Stimulated activated CD4-positive, alpha-beta T cell treated with anti-CD3 and anti-CD28 coated beads, Interleukin-15, amount 100 ng/mL, for 1 hour (primary cell): ENCODE results near the gene NCBP3.
"Not testable (repeated sequence)": the region's sequence is repeated elsewhere in the genome, so short reads cannot be mapped to it uniquely, and the experiment has no call there.

Experiments used
- DNase-seq, 2 donors: peaks; one replicate each; pipeline ENCODE4 v3.0.0-alpha.2; 2020; ENCODE audit warnings: low read depth in 1 of 2, low spot score in 1 of 2

NCBP3 gene

DNA sequence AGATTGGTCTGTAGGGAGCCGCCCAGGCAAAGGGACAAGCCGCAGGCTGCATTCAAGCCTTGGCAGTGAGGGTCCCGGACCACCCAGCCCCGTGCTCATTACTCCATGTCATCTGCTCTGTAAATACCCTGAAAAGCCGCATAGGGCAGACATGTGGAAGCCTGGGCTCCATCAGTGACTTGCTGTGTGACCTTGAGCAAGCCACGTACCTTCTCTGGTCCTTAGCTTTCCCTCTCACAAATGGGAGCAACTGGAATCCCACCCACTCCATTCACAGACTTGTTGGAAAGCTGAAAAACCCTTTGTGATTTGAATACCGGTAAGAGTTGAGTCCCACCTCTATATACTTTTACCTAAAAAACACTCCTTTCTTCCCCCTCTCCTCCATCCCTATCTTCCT, 34.9 kb upstream of the NCBP3 start:
- no peak for DNase-seq

DNA sequence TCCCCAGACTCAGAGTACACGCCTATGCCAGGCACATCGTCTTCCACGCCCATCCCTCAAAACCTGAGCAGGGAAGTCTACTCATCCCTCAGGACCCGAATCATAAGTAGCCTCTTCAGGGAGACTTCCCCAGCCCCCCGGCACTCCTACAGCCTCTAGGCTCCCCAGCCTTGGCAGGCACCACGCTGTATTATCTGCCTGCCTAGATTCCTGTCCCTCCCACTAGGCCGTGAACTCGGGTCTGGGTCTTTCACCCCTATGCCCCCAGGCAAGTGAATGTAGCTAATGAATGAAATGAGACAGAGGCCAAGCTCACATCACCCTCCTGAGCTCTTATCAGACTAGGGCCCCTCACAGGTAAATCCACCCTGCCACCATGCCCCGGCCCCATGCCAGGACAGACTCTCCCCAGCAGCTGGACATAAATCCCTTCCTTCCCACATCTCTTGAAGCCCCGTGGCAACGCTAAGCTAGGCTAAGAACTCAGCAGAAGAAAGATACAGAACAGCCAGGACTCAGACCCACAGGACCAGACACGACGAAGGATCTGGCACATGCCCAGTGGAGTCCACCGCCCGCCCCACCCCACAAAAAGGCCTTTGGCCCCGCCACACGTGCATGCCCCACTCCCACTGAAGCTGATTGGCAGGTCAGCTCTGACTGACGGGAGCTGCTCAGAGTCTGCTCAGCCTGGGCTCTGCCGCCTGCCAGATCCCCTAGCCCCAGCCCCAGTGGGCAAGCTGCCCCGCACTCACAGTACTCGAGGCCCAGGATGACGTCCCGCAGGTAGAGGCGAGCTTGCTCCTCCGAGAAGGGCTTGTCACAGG, 33.8 kb upstream of the NCBP3 start:
- DNase-seq = no peak

GRCh38 chr17:3879186-3879585, 33.1 kb upstream of the NCBP3 start:
- no peak for DNase-seq

GRCh38 chr17:3877220-3877619, 31.2 kb upstream of the NCBP3 start:
- DNase-seq = no peak

DNA sequence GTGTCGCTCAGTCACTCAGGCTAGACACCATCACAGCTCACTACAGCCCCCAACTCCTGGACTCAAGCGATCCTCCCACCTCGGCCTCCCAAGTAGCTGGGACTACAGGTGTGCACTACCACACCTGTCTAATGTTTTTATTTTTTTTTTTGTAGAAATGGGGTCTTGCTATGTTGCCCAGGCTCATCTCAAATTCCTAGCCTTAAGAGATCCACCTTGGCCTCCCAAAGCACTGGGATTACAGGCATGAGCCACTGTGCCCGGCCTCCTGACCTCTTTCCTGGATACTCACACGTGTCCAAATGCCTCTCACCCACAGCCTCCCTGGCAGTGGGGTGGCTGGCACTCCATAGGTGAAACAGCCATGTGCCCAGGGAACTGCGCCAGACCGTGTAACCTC, 29.3 kb upstream of the NCBP3 start:
- DNase-seq = no peak

DNA sequence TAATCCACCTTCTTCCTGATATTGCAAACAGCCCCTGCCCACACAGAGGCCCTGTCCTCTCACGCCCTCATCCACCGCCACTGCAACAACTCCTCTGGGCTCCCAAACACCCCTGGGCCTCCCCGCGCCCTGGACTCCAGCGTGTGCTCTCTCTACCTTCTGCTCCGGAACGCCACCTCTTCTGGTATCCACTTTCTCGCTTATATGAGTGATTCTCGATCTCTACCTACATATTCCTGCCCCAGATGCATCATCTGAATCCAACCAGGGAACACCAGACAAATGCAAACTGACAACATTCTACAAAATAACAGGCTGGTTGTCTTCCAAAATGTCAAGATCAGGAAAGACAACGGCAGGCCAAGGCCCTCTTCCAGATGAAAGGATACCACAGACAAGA, 27.8 kb upstream of the NCBP3 start:
- no peak for DNase-seq

- no peak for DNase-seq
Measured at GRCh38 chr17:3870871-3871306, 24.8 kb upstream of the NCBP3 start.

- DNase-seq = no peak
Measured at GRCh38 chr17:3867606-3868005, 21.6 kb upstream of the NCBP3 start.

GRCh38 chr17:3867106-3867505, 21.1 kb upstream of the NCBP3 start:
- DNase-seq = no peak

GRCh38 chr17:3866276-3866675, 20.2 kb upstream of the NCBP3 start:
- no peak for DNase-seq

- DNase-seq = no peak
Measured at GRCh38 chr17:3865176-3865575, 19.1 kb upstream of the NCBP3 start.

- no peak for DNase-seq
Measured at GRCh38 chr17:3864534-3864933, 18.5 kb upstream of the NCBP3 start.

GRCh38 chr17:3861761-3862681, 16.0 kb upstream of the NCBP3 start:
- no peak for DNase-seq

DNA sequence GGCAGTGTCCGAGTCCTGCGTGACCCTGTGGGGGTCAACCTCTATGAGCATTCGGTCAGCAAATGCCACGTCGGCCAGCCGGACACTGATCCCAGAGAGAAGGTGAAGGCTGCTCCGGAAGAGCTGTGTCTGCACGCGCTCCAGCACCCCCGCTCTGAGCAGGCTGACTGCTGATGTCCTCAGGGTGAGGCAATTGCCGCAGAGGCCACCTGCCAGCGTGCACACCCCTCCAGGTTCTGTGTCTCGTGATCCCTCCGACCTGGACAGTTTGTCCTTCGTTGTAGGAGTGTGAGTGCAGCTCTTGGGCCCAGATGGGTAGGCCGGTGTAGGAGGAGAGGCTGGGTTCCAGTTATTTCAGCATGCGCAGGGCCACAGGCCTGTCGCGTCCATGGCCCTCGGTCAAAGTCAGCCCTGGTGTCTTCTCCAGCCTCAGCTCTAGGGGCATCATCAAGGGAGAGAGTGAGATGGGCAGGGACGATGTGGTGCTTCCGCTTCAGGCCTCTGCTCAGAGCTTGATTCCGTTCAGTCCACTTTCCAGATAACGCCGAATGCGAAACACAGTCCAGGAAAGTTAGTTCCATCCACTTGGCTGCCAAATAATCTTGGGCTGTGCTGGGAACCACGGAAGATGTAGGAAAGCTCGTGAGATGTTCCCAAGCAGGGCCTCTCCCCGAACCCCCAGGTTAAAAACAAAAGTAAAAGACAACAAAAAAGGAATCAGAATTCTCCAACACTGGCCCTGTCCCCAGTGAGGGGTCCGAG, 15.1 kb upstream of the NCBP3 start:
- no peak for DNase-seq

GRCh38 chr17:3859940-3860339, 13.9 kb upstream of the NCBP3 start:
- no peak for DNase-seq

GRCh38 chr17:3857261-3858105, 11.4 kb upstream of the NCBP3 start:
- DNase-seq = no peak

DNA sequence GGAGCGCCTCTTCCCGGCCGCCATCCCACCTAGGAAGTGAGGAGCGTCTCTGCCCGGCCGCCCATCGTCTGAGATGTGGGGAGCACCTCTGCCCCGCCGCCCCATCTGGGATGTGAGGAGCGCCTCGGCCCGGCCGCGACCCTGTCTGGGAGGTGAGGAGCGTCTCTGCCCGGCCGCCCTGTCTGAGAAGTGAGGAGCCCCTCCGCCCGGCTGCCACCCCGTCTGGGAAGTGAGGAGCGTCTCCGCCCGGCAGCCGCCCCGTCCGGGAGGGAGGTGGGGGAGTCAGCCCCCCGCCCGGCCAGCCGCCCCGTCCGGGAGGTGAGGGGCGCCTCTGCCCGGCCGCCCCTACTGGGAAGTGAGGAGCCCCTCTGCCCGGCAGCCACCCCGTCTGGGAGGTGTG, 8.2 kb upstream of the NCBP3 start:
- DNase-seq = not testable (repeated sequence)

- DNase-seq = no peak
Measured at GRCh38 chr17:3852561-3852960, 6.5 kb upstream of the NCBP3 start.

GRCh38 chr17:3851461-3852100, 5.5 kb upstream of the NCBP3 start:
- no peak for DNase-seq

- DNase-seq = no peak
Measured at GRCh38 chr17:3848229-3848835, 2.3 kb upstream of the NCBP3 start.
